Measurements from ENCODE around the gene IL1RAPL1.

GRCh38 chrX:29039501-29039900, 452.3 kb downstream of the IL1RAPL1 start:
- TF ChIP-seq YY1 (IDR thresholded peaks at IDR 0.05; ENCODE audit: insufficient read depth, insufficient read length) (no peak), SUZ12 (IDR thresholded peaks at IDR 0.05; ENCODE audit: extremely low read depth, insufficient read depth, insufficient read length) (no peak), ZNF274 (IDR thresholded peaks at IDR 0.05; ENCODE audit: low read depth, low read length) (no peak)

Measured in NT2/D1 (cell line).